B cell (primary cell): ENCODE measurements around the gene SDR42E1. TPM values are rescaled to one million over a fixed set of nuclear protein-coding genes. Genes with fewer than 3 reads are reported as not detected.

Experiments used
- ATAC-seq: fragments of 200-7000 bp; cut with Tn5 transposase; one replicate; pipeline ENCODE4 v1.10.0; 2021; ENCODE audit warnings: low read depth, mild to moderate bottlenecking, moderate number of reproducible peaks, moderate library complexity
- CTCF ChIA-PET: fragments of 350-600 bp; sonication (Branson Sonifier 250); formaldehyde crosslinking; loops from one replicate; lab custom pipeline; 2021; ENCODE audit warnings: antibody characterized with exemption, inconsistent platforms; lab: Charles Lee
- POLR2A ChIA-PET: fragments of 350-600 bp; sonication (Branson Sonifier 250); formaldehyde crosslinking; loops from one replicate; lab custom pipeline; 2021; ENCODE audit warnings: antibody characterized with exemption; lab: Charles Lee
- DNase-seq: peaks from one replicate; pipeline ENCODE4 v3.0.0; 2013
- H2AFZ ChIP-seq: 2 replicates; pipeline ENCODE4 v1.6.1; 2012; ENCODE audit warnings: mild to moderate bottlenecking, low read depth, low read length; ENCODE audit not compliant: insufficient read depth, poor library complexity, severe bottlenecking
- H3K27ac ChIP-seq, 2 donors: 1 replicate in 1 of 2; 2 replicates in 1 of 2; pipeline ENCODE4 v1.5.1; 2012 to 2013; ENCODE audit warnings: low read length in 2 of 2, mild to moderate bottlenecking in 2 of 2, moderate library complexity in 1 of 2
- H3K27me3 ChIP-seq, 4 experiments: fragments of 200-600 bp in 1 of 4; sonication (generic) in 1 of 4; replicated peaks in 1 of 4; 1 replicate in 2 of 4; 2 replicates in 2 of 4; pipeline versions ENCODE4 v1.6.1 to v1.7.0; 2013 to 2016; ENCODE audit warnings: low read length in 3 of 4, mild to moderate bottlenecking in 2 of 4, mixed read lengths in 1 of 4, moderate library complexity in 1 of 4; ENCODE audit not compliant: insufficient read depth in 4 of 4, control insufficient read depth in 3 of 4; ENCODE audit errors: control extremely low read depth in 1 of 4
- H3K36me3 ChIP-seq, 2 experiments: replicated peaks in 1 of 2; 1 replicate in 1 of 2; 2 replicates in 1 of 2; pipeline versions ENCODE4 v1.6.1 to v1.7.1; 2013; ENCODE audit warnings: low read length in 1 of 2; ENCODE audit not compliant: insufficient read depth in 2 of 2, control insufficient read depth in 1 of 2; ENCODE audit errors: control extremely low read depth in 1 of 2, extremely low read depth in 1 of 2
- H3K4me1 ChIP-seq, 2 donors: fragments of 200-600 bp in 1 of 2; sonication (generic) in 1 of 2; 1 replicate in 1 of 2; 2 replicates in 1 of 2; pipeline versions ENCODE4 v1.5.1 to v1.6.1; 2013 to 2017; ENCODE audit warnings: low read length in 2 of 2; ENCODE audit not compliant: control insufficient read depth in 2 of 2, insufficient read depth in 2 of 2
- H3K4me2 ChIP-seq: replicated peaks from 2 replicates; pipeline ENCODE3; 2012; ENCODE audit warnings: mild to moderate bottlenecking, low read depth, low read length; ENCODE audit not compliant: poor library complexity, severe bottlenecking
- H3K4me3 ChIP-seq, 5 experiments: fragments of 200-600 bp in 1 of 5; sonication (generic) in 1 of 5; 1 replicate in 3 of 5; 2 replicates in 2 of 5; pipeline versions ENCODE4 v1.5.1 to v1.7.0; 2011 to 2016; ENCODE audit warnings: low read length in 4 of 5, mild to moderate bottlenecking in 4 of 5, low read depth in 2 of 5, control low read depth in 1 of 5, moderate library complexity in 1 of 5; ENCODE audit not compliant: insufficient read depth in 1 of 5; ENCODE audit errors: control extremely low read depth in 1 of 5, extremely low read depth in 1 of 5
- H3K79me2 ChIP-seq: fragments of 200-600 bp; sonication (generic); one replicate; pipeline ENCODE4 v1.6.0; 2016; ENCODE audit warnings: low read length; ENCODE audit not compliant: control insufficient read depth, insufficient read depth
- H3K9ac ChIP-seq: fragments of 200-600 bp; sonication (generic); 2 replicates; pipeline ENCODE4 v1.6.1; 2017; ENCODE audit warnings: mild to moderate bottlenecking, low read length, moderate library complexity
- H3K9me3 ChIP-seq, 3 donors: one replicate each; pipeline versions ENCODE4 v1.6.1 to v1.7.1; 2013; ENCODE audit warnings: low read length in 2 of 3; ENCODE audit not compliant: control insufficient read depth in 2 of 3, insufficient read depth in 1 of 3; ENCODE audit errors: control extremely low read depth in 1 of 3
- H4K20me1 ChIP-seq: 2 replicates; pipeline ENCODE4 v1.6.0; 2012; ENCODE audit warnings: mild to moderate bottlenecking, low read length; ENCODE audit not compliant: insufficient read depth, control insufficient read depth, poor library complexity, severe bottlenecking
- H3K27ac Mint-ChIP-seq: one replicate; pipeline ENCODE4 v1.8.0; 2021; ENCODE audit warnings: mixed read lengths
- H3K27me3 Mint-ChIP-seq: one replicate; pipeline ENCODE4 v1.8.0; 2021; ENCODE audit warnings: mixed read lengths
- H3K4me1 Mint-ChIP-seq: one replicate; pipeline ENCODE4 v1.8.0; 2021; ENCODE audit warnings: mixed read lengths
- H3K4me3 Mint-ChIP-seq: one replicate; pipeline ENCODE4 v1.8.0; 2021; ENCODE audit warnings: mixed read lengths
- H3K9me3 Mint-ChIP-seq: one replicate; pipeline ENCODE4 v1.8.0; 2022; ENCODE audit warnings: mixed read lengths; ENCODE audit not compliant: insufficient read depth
- EZH2 ChIP-seq: IDR thresholded peaks from 2 replicates; pipeline ENCODE4 v1.6.1; 2012; ENCODE audit warnings: borderline replicate concordance, low read depth, mild to moderate bottlenecking, moderate library complexity, low read length; ENCODE audit not compliant: insufficient read depth, poor library complexity, severe bottlenecking
- WGBS: methylation state at CpG from one replicate; pipeline ENCODE4 v1.1.5; 2013; ENCODE audit warnings: missing lambda C conversion rate; ENCODE audit not compliant: insufficient coverage; 5-methylcytosine and 5-hydroxymethylcytosine counted together
- intact Hi-C: fragments of 100-400 bp; cut with micrococcal nuclease; formaldehyde crosslinking; loops from one replicate; pipeline ENCODE4 v1.10.0; 2022
- polyA plus RNA-seq: library from polyadenylated mRNA; depleted of rRNA; stranded (reverse); fragments of >200 nt; gene quantifications from 2 replicates; pipeline ENCODE4 v1.2.3, GENCODE V29; 2012
- total RNA-seq, 2 donors: library from RNA; stranded (reverse); fragments of 120-200 nt in 1 of 2; gene quantifications; 1 replicate in 1 of 2; 2 replicates in 1 of 2; pipeline versions ENCODE4 v1.2.3 to v1.2.4, GENCODE V29; 2013 to 2022
- TF ChIP-seq, protein P1 (sequence below): fragments of 200-600 bp; IDR thresholded peaks from one replicate; pipeline ENCODE4 v1.8.0; 2022; ENCODE audit warnings: antibody characterized with exemption, mild to moderate bottlenecking

SDR42E1 gene
- total and polyA plus RNA-seq, 2 donors (not counting 1 experiment from before 2014, with no cell fraction given): 2.1 to 6.9 TPM

DNA sequence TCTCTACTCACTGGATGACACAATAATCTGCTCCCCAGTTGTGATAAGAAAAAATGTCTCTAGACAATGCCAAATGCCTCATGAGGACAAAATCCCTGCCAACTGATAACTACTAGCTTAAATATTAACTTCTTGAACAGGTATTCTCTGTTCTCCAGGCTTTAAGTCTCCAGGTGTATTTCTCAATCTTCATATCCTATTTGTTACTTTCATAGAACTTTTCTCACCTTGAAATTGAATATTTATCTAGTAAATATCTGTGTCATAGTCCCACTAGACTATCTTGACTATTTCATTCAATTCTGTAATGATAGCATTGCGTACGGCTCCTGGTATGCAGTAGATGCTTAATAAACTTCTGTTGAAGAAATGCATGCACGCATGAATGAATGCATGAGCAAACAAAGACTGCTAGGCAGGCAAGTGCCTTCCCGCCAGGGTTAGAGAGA is 39.7 kb upstream of the SDR42E1 start:
- peaks cover 0 to 3% (median 0%) of the 10 kb centered on the region in 4 experiments for H3K27me3 ChIP-seq
- no peak for ATAC-seq
- intact Hi-C loops: no loop called here
- ChIA-PET POLR2A (no interaction called here), CTCF (no interaction called here)
- TF ChIP-seq, protein P1, sequence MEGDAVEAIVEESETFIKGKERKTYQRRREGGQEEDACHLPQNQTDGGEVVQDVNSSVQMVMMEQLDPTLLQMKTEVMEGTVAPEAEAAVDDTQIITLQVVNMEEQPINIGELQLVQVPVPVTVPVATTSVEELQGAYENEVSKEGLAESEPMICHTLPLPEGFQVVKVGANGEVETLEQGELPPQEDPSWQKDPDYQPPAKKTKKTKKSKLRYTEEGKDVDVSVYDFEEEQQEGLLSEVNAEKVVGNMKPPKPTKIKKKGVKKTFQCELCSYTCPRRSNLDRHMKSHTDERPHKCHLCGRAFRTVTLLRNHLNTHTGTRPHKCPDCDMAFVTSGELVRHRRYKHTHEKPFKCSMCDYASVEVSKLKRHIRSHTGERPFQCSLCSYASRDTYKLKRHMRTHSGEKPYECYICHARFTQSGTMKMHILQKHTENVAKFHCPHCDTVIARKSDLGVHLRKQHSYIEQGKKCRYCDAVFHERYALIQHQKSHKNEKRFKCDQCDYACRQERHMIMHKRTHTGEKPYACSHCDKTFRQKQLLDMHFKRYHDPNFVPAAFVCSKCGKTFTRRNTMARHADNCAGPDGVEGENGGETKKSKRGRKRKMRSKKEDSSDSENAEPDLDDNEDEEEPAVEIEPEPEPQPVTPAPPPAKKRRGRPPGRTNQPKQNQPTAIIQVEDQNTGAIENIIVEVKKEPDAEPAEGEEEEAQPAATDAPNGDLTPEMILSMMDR: no peak
- H3K27ac ChIP-seq: no peak overlapping the region
- Mint-ChIP-seq H3K4me1 (no peaks in the 10 kb centered on the region), H3K27ac (no peak overlapping the region), H3K4me3 (no peak overlapping the region), H3K9me3 (no peaks in the 10 kb centered on the region), H3K27me3 (peaks cover 49% of the 10 kb centered on the region)
- H3K4me2 ChIP-seq: no peak overlapping the region
- H3K4me1 ChIP-seq: no peaks in the 10 kb centered on the region
- H2AFZ ChIP-seq: no peak overlapping the region
- no peaks in the 10 kb centered on the region for H3K9me3 ChIP-seq
- H3K36me3 ChIP-seq: no peaks in the 10 kb centered on the region
- no peak overlapping the region for H3K4me3 ChIP-seq
- no peak overlapping the region for H3K9ac ChIP-seq
- DNase-seq: no peak
- H3K79me2 ChIP-seq: no peaks in the 10 kb centered on the region
- no peaks in the 10 kb centered on the region for H4K20me1 ChIP-seq
- 90% methylated on average over 2 of the region's 4 CpGs for WGBS

- no peak overlapping the region for H3K9ac ChIP-seq
- CTCF ChIA-PET: no interaction called here
- POLR2A ChIA-PET: no interaction called here
- H3K4me3 Mint-ChIP-seq: no peak overlapping the region
- H3K9me3 ChIP-seq: no peaks in the 10 kb centered on the region
- TF ChIP-seq, protein P1: no peak
- no peak for TF ChIP-seq EZH2
- no peaks in the 10 kb centered on the region for H4K20me1 ChIP-seq
- H3K9me3 Mint-ChIP-seq: no peaks in the 10 kb centered on the region
- 57% methylated on average over 1 of the region's 3 CpGs for WGBS
- no peak overlapping the region for H3K4me3 ChIP-seq
- DNase-seq (no peak), ATAC-seq (no peak)
- no peaks in the 10 kb centered on the region for H3K4me1 ChIP-seq
- no peaks in the 10 kb centered on the region for H3K79me2 ChIP-seq
- no peaks in the 10 kb centered on the region for H3K36me3 ChIP-seq
- intact Hi-C loops: no loop called here
- peaks cover 49% of the 10 kb centered on the region for H3K27me3 Mint-ChIP-seq
- no peak overlapping the region for H2AFZ ChIP-seq
- H3K4me2 ChIP-seq: no peak overlapping the region
- H3K27me3 ChIP-seq: peaks cover 0 to 7% (median 0%) of the 10 kb centered on the region in 4 experiments
- no peaks in the 10 kb centered on the region for H3K4me1 Mint-ChIP-seq
- no peak overlapping the region for H3K27ac ChIP-seq
- no peak overlapping the region for H3K27ac Mint-ChIP-seq
Observed at GRCh38 chr16:82050506-82050905, 39.2 kb upstream of the SDR42E1 start.
